CD4-positive, alpha-beta T cell treated with Interleukin-17A for 4 hours (primary cell): ENCODE measurements around the gene IL37.
A peak's percentile ranks its signal among the peaks of the same experiment; 100 is the strongest.

Source experiments
- DNase-seq: peaks from one replicate; pipeline ENCODE4 v3.0.0-alpha.2; 2020; ENCODE audit warnings: mixed read lengths

Gene IL37, protein sequence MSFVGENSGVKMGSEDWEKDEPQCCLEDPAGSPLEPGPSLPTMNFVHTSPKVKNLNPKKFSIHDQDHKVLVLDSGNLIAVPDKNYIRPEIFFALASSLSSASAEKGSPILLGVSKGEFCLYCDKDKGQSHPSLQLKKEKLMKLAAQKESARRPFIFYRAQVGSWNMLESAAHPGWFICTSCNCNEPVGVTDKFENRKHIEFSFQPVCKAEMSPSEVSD

DNA sequence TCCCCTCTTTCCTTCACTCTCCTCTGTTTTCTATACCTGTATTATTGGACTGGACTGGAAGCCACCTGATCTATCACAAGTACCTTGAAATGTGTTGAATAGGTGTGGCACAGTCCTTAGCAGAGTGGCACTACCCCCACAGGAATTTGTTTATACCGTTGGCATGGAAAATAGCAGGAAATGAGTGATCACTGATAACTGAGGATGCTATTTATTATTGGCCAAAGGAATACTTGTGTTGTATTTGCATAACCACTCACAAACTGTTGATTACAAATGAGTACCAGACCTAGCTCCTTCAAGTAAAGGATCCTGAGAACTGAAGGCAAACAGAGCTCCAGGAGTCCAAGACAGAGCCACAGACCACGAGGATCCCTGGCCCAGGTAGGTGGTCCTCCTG lies at the start of gene IL37:
Gene IL37 (plus strand): TSS at position 301 of the 400 bp plus-strand sequence. CDS start 1,848 bp downstream, outside the sequence.
- no peak for DNase-seq

DNA sequence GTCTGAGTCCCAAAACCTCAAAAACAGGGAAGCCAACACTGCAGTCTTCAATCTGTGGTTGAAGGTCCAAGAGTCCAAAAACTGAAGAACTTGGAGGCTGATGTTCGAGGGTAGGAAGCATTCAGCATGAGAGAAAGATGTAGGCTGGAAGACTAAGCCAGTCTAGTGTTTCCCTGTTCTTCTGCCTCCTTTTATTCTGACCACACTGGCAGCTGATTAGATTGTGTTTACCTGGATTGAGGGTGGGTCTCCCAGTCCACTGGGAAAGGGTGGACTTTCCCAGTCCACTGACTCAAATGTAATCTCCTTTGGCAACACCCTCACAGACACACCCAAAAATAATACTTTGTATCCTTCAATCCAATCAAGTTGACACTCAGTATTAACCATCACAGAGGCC lies 46.9 kb upstream of the IL37 start:
- DNase-seq: no peak

DNA sequence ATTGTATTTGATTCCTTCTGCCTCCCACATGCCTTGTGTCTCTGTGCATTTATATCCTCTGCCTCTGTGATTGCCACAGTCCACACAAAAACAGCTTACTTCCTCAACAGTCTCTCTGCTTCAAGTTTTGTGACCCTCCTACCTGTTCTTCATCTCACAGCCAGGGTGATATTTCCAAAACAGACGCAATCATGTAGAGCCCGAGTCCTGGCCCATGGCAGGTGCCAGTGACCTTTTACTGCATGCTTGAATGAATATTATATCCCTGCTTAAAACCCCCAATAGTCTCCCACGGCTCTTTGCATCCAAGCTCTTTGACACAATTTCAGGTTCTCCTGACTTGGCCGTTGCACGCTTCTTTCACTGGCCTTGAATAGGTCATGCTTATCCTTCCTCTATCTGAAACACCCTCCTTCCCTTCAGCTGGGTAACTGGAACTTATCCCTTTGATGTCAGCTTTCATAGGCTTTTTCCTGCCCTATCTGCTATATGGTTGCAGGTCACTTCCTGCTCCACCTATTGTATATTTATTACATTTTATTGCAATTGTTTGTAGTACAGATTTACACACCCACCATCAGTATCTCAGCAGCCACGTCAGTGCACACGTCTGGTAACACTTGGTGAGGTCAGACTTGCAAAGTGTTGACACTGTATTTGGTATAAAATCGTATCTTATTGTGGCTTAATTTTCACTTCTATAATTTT lies 44.7 kb upstream of the IL37 start:
- no peak for DNase-seq

DNA sequence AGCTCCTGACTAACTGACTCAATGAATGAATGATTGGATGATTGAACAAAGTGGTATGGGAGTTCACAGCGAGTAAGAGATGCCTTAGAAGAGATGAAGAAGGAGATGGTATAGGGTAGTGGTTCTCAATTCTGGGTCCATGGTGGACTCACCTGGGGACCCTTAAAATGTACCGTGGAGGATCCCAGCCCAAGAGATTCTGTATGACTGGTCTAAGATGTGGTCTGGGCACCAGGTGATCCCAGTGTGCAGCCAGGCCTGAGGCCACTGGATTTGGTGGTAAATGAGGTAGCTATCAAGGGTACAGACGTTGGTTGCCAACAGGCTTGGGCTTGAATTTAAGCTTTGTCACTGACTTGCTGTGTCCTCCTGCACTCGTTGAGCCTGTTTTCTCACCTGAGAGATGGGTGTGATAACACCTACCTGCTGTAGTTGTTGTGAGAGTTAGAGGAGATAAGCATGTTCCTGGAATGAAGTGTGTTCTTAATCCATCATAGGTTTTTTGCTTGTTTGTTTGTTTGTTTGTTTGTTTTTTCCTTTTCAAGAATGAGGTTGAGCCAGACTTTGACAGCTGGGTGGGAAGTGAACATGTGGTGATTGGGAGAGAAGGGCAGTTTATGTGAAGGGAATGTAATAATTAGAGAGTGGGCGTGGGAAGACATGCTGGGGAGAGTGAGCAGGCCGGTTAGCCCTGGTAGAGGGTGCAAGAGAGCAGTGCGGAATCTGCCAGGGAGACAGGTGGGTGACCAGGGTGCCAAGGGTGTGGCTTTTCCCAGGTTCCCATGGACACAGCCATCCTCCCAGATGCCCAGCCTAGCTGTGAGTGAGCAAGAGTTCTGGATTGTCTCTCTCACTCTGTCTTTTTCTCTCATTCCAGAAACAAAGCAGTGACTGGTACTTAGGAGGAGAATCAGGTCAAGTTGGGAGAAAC lies 43.0 kb upstream of the IL37 start:
- no peak for DNase-seq

DNA sequence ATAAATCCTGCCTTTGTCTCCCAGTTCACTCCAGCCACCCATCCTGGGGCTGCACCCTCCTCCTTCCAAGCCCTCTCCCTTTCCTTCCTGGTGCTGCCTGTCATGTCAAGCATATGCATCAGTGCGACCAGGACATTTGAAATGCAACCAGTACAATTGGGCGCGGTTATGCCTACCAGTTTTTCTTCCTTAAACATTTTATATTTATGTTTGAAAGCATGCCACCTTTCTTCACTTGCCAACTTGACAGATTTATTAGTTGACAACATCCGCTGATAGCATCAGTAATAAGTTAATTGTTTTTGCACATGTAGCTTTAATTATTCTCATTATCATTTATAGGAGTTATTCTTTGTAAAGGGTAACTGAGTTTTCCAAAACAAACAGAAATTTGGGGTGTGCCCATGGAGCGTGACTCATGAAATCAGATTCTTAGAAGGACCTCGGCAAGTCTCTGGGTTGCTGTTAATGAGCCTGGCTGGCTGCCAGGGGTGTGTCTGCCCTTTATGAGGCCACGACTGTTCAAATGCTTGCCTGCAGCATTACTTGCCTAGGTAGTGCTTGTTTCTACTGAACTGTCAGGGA lies 41.6 kb upstream of the IL37 start:
- peak; percentile 50 for DNase-seq

DNA sequence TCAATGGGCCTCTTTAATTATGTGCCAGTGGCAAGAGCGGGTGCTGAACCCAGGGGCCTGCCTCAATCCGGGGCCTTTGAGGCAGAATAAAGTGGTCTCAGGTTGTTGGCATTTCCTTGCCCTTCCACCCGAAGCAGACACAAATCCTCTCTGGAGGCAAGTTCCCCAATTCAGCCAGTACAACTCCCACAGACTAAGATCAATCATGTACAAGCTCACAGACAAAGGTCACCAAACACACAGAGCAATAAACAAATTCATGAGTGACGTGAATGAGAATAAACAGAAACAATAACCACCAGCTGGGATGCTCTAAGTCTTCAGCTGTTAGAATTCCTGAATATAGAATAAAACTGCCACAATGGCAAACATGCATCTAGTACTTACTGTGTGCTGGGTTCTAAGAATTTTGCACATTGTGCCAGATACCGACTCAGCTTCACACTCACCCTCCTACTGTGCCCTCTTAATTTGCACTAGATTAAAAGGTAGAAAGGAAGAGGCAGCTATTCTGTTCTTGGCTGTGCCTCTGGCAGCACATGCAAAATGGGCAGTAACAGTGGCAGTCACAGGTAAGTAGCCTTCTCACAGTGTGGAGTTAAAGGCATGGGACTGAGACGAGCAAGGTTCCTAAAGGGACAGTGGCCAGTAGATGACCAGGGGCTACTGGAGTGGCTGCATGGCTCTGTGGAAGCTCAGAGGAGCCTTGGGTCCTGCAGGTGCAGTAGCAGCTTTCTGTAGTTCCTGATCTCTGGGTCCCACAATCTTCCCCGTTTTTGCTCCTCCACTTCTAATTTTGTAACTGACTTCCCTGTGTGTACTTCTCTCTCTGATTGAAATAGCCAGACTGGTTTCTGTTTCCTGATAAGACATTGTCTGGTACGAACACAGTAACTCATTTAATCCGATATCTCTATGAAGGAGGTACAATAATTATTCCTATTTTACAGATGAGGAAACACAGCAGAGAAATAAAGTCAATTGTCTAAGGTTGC lies 39.8 kb upstream of the IL37 start:
- DNase-seq: no peak

DNA sequence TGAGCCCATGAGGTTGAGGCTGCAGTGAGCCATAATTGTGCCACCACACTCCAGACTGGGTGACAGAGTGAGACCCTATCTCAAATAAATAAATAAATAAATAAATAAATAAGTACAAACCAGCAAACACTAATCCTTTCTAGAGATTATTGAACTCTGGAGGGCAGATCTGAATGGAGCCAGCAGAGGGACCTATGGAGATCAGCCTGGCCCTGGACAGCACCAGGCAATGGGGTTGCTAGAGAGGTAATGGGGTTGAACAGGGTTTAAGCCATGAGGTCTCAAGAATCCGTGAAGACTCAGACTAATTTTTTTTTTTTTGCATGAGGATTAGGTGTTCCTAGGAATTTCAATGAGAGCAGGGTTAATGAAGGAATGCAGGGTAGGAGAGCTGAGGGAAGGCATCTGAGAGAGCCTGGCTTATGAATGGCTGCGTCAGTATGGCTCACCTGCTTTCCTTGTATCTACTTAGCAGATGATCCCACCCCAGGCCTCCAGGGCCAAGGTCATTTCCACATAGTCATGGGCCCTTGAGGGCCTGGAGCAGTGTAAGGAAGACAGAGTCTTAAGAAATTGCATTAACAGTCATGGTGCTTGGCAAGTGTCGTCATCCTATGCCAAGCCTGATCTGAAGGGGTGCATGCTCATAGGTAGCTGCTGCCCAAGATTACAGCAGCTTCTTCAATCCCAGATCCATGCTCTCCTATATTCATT lies 34.6 kb upstream of the IL37 start:
- no peak for DNase-seq

DNA sequence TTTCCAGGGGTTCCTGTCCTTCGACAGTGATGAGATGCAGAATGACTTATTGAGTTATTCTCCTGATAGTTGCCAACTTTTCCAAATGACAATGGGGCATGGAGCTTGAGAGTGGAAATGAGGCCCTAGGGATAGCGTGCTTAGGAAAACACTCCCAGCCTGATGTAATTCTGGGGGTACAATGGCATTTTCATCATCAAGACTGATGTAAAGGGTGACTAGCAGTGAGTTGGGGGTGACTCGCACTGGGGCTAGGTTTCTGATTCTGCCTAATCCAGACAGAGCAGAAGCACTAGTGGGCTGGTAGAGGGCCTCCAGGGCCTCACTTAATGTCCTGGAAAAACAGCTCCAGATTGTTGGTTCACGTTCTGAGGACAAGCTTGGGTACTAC lies 34.0 kb upstream of the IL37 start:
- DNase-seq: no peak

DNA sequence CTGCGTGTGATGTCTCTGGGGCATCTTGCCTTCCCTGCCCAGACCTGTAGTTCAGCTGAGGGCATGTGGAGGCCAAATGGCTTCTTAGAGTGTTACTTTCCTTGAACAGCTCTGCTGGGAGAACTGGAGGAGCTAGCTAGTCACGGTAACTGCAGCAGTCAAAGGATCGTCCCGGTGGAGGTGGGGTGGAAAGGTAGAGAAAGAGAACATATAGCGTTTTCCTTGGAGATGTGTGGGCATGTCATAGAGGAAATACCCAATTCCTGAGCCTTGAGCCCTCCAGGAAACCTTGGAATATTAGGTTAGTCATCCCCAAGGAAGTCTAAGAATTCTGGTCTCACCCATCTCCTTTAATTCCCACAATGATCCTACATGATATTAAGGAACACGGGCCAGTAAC lies 33.5 kb upstream of the IL37 start:
- no peak for DNase-seq

DNA sequence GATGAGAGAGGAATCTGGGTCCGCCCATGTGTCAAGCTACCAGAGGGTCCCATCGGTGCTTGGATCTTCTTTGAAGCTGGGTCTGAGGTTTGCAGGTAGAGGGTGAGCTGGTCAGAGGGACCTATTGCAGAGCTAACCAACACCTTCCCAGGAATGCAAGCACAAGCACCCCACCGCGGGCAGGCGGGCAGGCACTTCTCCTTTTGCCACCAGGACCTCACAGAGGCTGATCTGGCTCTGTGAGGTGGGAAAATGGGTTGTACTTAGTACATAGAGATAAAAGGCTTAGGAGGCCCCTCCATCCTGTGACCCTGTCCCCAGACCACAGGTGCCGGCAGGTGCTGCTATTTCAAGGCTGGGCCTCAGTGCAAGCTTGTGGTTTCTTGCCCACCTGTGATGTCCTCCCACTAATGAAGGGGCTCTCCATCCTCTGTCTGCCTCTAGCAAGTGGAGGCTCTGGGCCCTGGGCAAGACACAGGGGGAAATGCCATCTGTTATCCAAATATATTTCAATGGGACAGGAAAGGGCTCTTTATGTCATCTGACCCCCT lies 31.4 kb upstream of the IL37 start:
- DNase-seq: no peak

DNA sequence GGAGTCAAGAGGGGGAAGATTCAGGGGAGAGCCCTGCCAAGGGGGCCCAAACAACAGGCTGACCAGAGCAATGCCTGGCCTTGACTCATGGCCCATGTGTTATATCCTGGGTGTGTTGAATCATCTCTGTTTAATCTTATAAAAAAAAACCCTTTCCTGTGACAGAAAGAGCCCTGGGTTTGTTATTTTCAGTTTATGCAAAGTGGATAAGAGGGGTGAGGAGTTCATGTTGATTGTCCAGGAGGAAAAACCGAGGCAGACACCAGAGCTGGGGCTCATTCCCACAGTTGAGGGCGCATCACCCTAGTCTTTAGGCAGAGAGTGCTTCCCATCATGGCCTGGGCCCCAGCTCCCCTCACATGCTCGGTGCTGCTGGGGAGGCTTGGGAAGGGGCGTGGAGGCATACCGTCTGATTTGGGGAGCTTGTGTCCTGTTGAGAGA lies 30.9 kb upstream of the IL37 start:
- no peak for DNase-seq

DNA sequence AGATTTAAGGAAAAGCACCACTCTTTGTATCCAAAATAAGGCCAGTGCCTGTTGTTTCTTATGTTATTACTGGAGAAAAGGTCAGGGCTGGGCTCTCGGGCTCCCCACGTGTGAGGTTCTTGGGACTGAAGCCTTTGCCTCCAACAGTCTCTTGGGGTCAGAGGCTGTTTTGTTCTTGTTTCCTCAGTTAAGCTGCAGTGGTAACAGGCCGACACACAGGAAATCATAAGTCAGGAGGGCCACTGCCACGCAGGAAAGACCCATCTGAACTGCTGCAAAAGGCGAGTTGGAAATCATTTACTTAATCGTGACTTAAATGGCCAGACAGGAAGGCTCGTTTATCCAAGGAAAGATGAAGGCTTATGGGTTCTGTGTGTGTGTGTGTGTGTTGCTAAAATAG lies 30.3 kb upstream of the IL37 start:
- DNase-seq: no peak

DNA sequence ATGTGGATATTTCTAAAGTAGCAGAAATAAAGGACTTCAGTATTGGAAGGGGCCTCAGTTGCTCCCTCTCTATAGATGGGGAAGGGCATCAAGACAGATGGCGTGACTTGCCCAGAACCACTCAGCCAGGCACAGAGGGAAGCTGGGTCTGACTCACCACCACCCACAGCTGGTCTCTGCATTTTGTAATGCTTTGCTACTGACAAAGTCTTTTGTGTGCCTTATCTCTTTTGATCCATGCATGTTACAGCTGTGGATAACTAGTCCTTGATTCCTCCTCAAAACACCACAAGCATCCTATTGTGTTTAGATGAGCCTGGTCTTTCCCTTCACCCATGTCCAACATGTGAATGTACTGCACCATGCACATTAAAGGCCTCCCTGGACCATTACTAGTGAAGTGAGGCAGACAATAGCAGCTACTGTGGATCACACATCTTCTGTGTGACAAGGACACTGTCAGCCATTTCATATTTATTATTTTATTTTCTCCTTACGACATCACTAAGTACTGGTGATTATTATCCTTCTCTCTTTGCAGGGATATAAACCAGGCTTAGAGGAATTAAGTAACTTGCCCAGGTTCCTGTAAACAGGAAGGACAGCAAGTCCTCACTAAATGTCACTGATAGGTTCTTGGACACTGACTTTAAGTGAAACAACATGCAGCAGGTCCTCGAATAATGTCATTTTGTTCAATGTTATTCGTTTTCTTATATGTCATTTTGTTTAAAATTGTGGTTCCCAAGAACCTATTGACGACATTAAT lies 29.6 kb upstream of the IL37 start:
- DNase-seq: no peak

DNA sequence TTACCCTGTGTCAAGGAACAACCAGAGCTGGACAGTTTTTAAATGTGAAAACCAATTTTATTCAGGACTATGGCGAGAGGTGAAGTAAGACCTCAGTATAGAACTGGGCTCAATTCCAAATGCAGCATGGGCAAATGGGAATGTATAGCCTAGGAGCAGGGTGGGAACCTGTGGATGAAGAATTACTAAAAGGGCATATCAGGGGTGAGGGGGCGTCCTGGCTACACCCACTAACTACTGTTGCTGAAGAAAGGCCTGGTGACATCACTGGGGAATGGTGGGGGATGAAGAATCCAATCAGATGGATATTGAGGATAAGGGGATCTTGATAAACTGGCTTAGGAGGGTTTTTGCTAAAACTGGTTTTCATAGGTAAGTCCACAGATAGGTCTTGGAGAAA lies 27.3 kb upstream of the IL37 start:
- DNase-seq: no peak

DNA sequence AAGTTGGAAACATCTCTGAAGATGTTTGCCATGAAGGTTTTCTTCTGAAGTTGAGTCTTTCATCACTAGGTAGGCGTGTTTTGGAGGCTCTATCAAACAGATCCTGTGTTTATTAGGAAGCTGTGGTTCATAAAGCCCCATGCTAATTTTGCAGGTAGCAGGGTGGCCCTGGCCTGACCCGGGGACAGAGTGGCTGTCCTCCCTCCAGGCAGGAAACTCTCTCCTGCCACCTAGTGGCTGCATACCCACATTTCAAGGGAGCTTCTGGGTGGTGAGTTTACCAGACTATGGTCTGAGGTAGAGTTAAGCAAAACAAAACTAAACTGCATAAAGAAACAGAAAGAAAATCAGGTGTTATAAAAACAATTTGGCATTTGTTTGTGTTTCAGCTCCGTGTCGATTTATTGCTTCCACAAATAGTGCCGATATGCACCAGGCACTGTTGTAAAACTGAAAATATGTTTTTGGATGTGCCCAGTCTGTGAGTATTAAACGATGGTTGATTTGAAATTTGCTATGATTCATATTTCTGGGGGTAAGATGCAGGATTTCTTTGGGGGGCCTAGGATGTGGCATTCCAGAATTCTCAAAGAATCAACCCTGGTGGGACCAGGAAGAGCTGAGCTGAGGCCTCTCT lies 26.0 kb upstream of the IL37 start:
- DNase-seq: peak; percentile 75

DNA sequence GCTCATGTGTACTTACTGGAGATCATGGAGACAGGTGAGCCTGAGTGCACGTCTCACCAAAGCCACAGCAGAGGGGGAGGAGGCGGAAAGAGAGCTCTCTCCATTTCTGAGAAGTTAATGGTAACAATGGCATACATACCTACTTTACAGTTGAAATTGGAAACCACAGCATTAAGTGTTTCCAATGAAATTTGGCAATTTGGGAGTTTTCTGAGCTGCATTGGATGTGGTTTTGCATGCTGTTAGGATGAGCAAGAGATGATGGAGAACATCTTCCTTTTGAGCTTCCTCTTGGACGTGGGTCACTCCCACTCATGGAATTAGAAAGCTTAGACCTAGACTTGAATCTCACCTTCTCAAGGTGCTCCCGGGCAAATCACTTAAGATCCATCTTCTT lies 25.5 kb upstream of the IL37 start:
- no peak for DNase-seq

DNA sequence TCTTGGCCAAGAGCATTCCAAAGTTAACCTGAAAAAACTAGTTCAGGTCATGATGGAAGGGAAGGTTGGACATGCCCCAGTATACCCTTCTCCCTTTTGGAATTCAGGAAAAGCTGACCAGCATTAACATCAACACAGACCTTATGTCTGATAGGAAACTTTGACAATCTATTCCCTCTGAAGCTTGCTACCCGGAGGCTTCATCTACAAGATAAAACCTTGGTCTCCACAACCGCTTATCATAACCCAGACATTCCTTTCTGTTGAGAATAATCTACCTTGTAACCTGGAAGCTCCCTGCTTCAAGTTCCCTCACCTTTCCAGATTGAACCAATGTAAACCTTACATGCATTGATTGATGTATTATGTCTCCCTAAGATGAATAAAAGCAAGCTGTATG lies 24.7 kb upstream of the IL37 start:
- no peak for DNase-seq

DNA sequence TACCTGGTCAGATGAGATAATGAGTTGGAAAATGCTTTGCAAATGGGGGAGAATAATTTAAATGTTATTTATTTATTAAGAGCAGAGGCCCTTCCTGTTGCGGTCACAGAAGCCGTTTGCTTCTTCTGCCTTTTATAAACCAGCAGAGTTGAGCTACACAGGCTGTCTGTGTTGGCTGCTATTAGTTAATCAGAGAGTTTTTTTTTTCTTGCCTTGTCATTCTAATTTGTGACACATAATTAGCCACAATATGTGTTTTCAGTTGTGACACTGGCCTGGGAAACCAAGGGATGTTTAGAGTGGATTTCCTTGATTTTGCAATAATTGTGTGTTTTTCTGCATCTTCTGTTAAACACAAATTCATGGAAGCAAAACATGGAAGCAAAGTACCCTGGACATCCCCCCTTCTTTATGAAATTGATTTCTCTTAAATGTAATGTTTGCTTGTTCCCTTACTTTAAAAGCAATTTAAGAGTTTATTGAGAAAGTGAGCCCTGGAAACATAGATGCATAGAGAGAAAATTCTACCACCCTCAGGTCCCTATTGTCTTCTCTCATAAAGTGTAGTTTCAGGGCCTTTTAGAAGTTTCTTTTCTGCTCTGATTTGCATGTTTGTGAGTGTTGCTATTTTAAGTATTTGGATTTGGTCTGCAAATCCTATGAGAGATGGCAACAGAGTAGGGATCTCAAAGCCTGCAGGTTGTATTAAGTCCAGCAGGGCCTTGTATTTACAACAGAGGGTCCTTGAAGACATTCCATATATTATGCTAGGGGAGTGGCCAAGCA lies 22.8 kb upstream of the IL37 start:
- no peak for DNase-seq

DNA sequence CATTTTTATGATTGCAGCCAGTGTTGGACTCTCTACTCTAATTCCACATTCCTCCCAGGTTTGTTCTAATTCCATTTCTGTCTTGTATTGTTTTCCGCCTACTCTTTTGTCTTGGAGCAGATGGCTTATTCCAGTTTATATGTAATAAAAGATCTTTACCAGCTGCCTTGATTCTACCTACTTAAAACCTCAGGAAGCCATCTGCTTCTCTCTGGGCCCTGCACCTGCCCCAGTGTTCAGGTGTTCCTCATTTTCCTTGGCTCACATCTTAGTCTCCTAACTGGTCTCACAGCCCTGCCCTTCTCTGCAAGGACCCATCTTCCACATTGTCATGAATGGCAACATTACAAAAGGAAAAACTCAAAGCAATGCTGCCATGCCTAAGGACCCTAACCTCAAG lies 21.0 kb upstream of the IL37 start:
- DNase-seq: no peak
